NCI-H446 treated with DMSO at 0.1 percent for 48 hours (cell line): ENCODE measurements around the gene GSAP.
"Not testable (repeated sequence)": the region's sequence is repeated elsewhere in the genome, so short reads cannot be mapped to it uniquely, and the experiment has no call there.

Experiments used
- DNase-seq: peaks from one replicate; lab custom pipeline; 2025; lab: John Stamatoyannopoulos, UW

Gene GSAP

DNA sequence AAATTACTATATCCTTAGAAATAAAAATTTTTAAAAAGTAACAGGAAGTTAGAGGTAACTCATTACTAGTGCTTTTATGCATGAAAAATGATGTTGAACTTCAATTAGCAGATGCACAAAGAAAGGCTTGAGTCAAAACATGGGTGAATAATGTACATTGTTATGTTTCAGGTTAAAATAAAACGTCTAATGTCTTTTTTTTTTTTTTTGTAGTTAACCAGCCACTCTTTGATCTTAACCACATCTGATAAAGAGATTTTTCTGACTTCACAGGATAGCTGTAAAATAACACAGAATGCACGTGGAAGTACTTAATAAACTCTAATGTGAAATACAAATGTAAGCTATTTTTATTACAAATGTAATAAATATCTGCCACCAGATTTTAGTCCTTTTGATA is 61.7 kb downstream of the GSAP start:
- DNase-seq = no peak

DNA sequence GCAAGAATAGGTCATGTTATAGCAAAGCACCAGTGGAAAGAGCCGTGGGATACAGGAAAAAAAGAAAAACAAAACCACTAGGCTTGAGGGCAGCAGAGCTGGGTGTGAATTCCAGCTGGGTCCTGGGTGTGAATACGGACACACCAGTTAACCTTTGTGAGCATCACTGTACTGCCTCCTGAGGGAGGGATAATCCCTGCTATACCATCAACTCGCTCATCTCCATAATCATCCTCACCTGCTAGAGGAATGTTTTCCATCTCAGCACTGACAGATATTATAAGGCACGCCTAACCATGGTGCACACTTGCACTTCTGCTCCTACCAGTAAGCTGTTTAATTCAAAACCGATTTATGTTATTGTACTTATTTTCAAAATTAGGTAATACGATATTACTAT is 62.2 kb downstream of the GSAP start:
- DNase-seq = no peak

DNA sequence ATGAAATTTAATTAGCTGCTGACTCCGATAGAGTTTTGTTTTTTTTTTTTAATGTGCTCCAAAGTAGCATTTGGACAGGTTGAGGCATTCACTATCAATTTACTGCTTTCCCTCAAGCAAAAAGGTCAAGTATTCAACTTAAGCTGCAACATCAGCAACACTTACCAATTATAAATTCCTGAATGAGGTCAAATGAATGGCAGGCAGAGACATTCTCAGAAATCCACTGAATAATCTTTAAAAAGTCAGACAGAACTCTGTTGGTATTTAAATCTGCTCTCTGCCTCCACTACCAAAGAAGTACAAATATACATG is 62.8 kb downstream of the GSAP start:
- DNase-seq = no peak

DNA sequence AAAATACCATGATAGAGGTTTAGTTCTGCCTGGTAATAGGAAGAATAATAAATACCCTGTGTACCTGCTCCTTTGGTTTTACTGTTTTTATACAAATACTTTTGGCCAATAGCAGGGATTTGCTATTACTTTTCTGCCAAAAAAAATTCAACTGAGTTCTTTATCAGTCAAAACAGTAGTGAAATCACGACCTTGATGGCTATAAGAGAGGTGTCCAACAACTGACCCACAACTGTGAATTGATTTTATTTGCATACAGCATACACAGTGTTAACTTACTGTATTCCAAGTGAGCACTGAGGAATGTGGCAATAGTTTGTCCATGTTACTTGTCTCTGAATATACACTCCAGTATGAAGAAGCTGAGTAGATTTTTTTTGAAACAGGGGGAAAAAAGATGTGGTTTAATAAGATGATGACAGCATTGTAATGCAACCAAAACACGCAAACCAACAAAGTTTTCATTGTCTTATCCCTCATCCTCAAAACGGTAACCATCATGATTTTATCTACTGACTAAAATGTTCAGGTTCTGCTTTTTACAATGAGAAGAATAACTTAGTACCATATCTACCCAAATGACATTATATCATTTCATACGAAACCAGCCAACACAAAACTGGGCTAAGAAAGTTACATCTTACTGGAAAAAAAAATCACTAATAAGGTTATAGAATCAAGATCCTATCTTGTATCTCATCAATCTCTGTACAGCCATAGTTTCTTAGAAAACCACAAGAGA is 63.3 kb downstream of the GSAP start:
- no peak for DNase-seq

DNA sequence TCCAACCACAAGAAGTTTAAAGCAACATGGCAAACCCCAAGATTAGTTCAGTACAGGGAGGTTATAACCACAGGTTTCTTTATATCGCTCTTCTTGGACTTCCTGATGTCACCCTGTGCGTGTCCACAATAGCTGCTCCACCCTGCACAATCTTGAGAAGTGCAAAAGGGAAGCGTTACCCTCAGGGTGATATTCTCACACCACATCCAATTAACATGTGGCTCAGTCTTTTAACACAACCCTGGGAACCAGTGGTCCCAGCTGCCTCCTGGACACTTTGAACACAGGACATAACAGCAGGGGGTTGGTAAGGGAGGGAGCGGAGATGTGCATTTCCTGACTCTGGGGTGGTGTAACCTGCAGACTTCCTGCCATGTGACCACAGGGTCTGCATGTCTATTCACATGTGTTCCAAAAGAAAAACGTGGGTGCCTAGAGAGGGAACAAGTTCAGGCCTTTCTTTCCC is 64.6 kb downstream of the GSAP start:
- no peak for DNase-seq

DNA sequence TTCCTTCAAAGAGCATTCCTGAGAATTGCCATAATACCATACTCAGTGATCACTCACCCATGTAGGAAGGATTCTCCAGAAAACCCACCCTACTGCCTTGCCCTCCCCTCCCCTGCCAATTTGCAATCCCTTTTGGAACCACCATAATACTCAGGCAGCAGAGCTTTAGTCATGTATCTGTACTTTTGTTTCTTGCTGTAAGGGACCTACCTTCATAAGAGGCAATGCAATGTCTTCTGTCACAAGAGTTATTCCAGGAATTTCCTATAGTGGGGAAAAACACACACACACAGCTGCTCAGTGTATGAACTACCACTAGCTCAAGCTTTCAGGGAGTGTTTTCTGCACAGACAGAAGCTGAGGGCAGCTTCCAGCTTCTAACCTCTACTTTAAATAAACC is 67.0 kb downstream of the GSAP start:
- no peak for DNase-seq

DNA sequence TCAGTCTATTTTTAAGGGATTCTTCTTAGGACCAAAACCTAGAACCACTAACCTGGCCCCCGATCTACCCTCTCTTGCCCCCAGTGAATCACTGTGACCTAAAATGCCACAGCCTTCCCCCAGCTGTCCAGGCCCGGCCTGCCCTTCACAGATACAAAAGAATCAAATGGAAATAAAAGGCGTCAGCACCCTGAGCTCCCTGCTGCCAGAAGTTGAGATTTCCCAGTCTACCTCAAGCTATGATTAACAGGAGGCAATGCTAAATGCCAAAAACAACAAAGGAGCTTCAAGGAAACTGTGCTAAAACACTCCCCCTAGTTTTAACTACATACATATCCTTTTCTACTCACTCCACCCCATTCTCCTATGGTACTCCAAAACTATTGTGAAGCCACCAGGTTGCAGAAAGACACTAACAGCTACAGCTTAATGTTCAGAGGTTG is 67.8 kb downstream of the GSAP start:
- DNase-seq = no peak

DNA sequence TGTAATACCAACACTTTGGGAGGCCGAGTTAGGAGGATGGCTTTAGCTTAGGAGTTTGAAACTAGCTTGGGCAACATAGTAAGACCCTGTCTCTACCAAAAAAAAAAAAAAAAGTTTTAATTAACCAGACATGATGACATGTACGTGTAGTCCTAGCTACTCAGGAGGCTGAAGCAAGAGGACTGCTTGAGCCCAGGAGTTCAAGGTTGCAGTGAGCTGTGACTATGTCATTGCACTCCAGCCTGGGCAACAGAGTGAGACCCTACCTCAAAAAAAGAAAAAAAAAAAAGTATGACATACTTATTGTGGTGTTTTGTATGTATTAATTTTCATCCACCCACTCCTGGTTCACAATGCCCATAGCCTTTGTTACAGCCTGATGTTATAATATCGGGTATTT is 69.7 kb downstream of the GSAP start:
- no peak for DNase-seq

DNA sequence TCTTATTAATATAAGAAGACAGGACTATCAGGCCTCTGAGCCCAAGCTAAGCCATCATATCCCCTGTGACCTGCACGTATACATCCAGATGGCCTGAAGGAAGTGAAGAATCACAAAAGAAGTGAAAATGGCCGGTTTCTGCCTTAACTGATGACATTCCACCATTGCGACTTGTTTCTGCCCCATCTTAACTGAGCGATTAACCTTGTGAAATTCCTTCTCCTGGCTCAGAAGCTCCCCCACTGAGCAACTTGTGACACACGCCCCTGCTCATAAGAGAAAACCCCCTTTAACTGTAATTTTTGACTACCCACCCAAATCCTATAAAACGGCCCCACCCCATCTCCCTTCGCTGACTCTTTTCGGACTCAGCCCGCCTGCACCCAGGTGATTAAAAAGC is 70.7 kb downstream of the GSAP start:
- DNase-seq = not testable (repeated sequence)

DNA sequence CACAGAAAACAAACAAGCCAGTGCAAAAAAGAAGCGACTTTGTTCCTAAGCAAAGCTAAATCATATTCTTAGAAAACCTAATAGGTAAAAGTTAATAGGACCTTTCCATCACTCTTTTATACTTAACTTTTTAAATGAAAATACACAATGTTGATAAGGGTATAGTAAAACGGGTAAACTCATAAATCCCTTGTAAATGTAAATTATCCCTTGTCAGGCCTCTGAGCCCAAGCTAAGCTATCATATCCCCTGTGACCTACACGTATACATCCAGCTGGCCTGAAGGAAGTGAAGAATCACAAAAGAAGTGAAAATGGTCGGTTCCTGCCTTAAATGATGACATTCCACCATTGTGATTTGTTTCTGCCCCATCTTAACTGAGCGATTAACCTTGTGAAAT is 76.4 kb downstream of the GSAP start:
- no peak for DNase-seq

DNA sequence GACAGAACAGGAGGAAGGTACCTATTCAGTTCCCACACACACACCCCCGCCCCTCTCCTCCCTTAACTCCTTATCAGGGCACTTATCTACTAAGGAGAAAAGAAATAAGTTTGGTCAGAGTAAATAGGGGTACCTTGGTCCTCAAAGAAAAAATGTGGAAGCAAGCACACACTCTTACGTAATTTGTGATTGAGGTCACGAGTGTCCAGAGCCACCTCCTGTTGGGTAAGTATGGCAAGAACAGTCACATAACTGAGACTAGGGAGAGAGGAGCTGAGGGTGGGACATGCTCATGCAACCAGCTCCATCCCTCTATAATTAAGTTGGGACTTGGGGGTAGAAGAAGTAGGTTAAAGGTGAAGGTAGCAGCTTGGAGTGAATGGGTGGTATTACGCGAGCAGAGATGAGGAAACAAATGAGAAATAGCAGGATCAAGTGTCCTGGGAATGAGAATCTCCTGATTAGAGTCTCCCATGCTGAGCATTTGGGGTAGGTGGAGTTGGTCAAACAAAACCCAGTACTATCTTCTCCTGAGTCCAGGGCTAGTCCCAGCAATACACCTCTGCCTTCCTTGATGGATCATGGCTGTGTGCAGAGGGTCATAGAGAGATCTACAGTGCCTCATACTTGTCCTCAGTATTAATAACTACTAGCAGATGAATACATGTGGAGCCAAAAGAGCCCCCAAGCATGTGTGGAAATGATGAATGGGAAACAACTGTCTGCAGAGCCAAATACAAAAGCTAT is 77.1 kb downstream of the GSAP start:
- no peak for DNase-seq

DNA sequence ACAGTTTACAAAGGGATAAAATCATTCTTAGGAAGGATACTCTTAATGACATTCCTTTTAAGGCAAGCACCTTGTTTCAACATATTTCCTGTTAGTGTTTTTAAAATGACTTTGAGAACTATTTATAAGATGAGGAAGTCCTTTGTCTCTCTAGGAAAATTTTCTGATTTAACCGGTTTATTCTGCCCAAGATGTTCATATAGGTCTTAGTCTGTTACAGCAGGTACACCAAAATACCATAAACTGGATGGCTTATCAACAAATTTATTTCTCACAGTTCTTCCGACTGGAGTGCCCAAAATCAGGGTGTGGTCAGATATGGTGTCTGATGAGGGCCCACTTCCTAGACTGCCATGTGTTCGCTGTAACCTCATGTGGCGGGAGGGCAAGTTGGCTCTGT is 77.9 kb downstream of the GSAP start:
- no peak for DNase-seq

DNA sequence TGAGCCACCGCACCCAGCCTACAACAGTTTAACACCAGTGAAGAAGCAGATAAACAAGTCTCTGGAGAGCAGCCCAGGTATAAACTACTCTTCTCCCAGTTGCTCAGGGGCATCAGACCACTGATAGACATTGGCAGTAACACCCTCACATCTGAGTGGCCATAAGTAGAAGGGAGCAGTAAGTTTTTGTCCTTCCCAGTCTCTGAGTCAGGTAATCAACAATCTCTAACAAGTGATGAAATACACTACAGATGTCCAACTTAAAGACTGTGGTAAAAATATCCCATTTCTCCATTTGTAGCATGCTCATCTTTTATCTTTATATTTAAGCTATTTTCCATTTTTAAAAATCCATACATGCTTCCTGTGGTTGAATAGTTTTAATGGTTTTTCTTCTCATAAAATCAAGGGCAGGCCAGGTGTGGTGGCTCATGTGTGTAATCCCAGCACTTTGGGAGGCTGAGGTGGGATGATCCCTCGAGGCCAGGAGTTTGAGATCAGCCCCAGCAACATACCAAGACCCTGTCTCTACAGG is 78.6 kb downstream of the GSAP start:
- no peak for DNase-seq

DNA sequence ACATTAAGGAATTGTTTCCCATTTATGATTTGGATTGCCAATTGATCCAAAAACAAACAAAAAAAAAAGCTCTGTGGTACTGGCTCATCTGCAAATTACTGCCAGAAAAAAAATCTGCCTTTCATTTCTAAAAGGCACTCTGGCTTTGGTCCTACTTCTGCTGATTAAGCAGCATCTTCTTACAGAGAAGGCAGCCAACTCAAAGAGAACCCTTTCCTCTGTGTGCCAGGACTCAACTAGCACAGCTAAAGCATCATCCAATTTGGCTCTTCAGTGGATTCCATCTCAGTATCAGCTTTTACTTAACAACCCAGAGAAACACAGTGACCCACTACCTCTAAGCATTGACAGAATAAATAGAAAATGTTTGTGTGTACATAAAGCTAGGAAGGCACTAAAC is 80.6 kb downstream of the GSAP start:
- DNase-seq = peak; percentile 52

DNA sequence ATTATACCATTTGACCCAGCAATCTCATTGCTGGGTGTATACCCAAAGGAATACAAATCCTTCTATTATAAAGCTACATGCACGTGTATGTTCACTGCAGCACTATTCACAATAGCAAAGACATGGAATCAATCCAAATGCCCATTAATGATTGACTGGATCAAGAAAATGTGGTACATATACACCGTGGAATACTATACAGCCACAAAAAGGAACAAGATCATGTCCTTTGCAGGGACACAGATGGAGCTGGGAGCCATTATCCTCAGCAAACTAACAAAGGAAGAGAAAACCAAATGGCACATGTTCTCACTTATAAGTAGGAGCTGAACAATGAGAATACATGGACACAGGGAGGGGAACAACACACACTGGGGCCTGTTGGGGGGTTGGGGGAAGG is 82.1 kb downstream of the GSAP start:
- not testable (repeated sequence) for DNase-seq

DNA sequence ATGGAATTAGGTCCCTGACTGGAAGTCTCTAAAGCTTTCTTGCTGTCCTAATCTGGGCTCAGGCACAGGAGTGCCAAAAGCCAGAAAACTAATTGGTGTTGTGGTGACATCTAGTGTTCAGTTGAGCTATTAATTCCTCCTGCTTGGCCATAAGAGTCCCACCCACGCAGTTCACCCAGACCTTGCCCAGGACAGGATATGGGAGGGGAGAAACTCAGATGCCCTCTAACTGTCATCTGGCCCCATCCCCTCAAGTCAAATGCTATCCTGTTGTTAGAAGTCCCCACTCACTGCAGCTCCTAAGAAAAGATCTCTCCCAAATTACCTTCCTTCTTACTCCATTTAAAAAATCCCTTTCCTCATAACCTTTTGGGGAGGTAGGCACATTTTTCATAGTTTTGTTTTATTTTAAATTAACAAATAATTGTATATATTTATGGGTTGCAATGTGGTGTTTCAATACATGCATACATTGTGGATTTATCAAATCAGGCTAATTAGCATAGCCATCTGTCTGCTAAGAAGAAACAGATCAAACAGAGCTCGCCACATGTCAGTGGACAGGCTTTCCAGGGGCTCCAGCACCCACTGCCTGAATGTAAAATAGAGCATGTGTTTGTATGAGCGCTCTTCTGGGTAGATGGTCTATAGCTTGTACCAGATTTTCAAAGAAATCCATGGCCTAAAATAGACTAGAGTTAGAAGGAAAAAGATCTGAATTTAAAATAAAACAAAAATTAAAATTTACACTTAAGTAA is 84.0 kb downstream of the GSAP start:
- peak; percentile 35 for DNase-seq

DNA sequence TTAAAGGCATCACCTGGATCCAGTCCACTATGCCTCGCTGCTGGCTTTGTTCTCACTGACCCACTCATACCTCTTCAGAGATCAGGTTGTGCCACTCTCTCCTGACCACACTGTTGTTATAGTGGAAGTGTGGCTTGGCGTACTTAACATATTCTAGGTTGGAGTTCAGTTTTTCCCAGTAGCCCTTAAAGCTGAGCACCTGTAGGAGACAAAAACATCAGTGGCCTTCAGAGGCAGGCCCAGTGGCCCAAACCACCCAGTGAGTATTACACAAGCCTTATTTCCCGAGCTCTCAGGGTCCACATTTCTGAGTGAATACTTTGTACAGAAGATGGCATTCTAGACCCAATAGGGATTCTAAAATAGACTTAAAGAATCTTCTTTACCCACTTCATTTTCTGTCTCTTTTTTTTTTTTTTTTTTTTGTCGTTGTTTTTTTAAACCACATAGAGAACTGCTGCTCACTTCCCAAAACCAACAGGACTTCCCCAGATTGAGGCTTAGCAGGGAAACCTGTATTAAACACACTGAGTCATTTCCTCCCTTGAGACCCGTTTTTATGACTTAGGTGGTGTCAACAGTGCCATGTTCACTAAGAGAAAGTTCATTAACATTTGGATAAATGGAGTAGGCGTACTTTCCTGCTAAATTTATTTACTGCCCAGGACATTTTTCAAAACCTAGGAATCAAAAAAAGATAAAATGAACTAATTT is 85.8 kb downstream of the GSAP start:
- no peak for DNase-seq

DNA sequence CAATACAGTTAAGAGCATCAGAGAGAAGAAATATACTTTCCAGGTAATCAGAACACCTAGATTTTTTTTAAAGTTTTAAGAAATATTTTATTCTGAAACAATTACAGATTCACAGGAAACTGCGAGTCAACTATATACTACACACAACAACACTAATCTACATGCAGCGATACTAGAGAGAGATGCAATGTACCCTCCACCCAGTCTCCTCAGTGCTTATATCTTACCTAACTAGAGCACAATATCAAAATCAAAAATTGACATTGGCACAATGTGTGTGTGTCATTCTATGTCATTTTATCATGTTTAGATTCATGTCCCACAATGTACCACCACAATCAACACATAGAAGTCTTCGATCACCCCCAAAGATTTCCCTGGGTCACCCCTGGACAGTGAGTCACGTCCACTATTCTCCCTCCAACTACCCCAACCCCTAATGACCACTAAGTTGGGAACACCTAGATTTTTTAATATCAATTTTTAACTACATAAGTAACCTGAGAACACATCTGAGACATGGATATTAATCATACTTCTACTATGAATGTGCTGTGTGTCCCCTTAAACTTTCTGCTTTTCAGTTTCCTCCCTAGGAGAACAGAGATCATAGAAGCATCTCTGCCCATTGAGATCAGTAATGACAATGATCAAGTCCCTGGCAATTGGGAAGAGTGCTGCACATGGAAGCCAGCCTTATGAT is 86.5 kb downstream of the GSAP start:
- DNase-seq = no peak

DNA sequence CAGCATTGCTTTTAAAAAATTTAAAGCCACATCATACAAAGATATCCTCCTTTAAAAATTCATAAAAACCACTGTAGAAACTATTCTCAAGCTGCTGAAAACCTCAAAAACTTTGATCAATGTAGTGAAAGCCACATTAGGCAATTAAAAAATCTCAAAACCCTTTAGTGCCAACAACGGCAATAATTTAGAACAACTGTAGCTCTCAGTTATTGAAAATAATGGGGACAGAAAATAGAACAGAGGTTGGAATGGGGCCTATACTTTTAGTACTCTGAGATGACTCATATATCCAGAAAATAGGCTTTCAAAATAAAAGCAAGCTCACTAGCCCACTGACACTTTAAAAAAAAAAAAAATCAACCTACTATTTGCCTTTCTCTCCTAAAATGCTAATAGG is 87.5 kb downstream of the GSAP start:
- DNase-seq = no peak

DNA sequence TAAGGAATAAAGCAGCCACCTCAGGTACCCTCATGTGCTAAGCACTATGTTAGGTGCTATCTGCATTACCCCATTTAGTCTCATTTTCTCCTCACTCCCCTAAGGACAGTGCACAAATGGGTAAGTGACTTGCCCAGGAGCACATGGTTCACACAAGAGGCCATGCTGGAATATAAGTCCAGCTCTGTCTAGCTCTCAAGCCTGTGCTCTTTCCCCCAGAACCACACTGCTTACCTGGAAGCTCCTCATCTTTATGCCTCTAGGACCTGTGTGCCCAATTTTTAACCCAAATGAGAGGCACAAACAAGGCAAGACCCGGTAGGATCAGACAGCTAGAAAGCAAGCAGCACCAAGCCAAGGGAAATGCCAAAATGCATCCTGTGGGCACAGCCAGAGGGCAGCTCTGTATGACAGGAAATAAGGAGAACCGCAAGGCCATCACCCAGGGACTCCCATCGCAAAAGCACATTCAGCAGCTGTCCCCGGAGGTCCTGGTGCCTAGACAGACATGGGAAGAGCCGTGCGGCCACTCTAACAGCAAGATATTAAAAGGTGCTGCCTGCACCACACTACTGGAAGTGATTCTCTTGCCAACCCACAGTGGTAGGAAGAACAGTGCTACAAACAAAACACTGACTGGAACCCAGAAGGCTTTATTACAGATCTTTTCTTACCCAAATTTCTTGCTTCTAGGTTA is 88.1 kb downstream of the GSAP start:
- DNase-seq = no peak
